ENCODE data around the gene LRRN2.
A peak's percentile ranks its signal among the peaks of the same experiment; 100 is the strongest.

The LRRN2 gene

DNA sequence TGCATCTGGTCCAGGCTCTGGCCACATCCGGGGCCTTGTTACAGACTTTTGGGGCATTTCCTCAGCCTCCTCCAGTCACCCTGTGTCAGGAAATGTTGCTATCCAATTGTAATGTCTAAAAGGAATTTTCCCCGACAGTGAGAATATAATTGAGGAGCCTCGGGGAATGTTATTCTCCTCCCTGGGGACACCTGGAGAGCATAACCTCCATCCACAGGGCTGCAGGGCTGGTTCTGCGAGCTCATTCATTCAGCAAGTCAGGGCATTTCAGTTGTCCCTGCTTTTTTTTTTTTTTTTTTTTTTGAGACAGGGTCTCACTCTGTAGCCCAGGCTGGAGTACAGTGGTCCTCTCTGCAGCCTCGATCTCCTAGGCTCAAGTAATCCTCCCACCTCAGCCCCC, 96.7 kb downstream of the LRRN2 start:
- no peak overlapping the region for H3K27ac ChIP-seq (ENCODE audit: low read depth, low read length)
- H3K27me3 ChIP-seq (ENCODE audit: control insufficient read depth in 1 of 2, insufficient read depth in 2 of 2, low read length in 2 of 2): no peaks in the 10 kb centered on the region
- H3K4me1 ChIP-seq (ENCODE audit: insufficient read depth, low read length): peaks cover 6% of the 10 kb centered on the region
- no peak overlapping the region for H3K4me3 ChIP-seq (ENCODE audit: low read depth in 1 of 2, low read length in 2 of 2)
- no peak overlapping the region for H3K9ac ChIP-seq (ENCODE audit: low read length)
- no peaks in the 10 kb centered on the region for H3K36me3 ChIP-seq (ENCODE audit: insufficient read depth, low read length)
- H3K9me3 ChIP-seq (ENCODE audit: low read length): no peaks in the 10 kb centered on the region

GRCh38 chr1:204587621-204588020, 97.9 kb downstream of the LRRN2 start:
- H3K4me3 ChIP-seq (ENCODE audit: low read depth in 1 of 2, low read length in 2 of 2): no peak overlapping the region
- peaks cover 6% of the 10 kb centered on the region for H3K4me1 ChIP-seq (ENCODE audit: insufficient read depth, low read length)
- no peak overlapping the region for H3K27ac ChIP-seq (ENCODE audit: low read depth, low read length)

DNA sequence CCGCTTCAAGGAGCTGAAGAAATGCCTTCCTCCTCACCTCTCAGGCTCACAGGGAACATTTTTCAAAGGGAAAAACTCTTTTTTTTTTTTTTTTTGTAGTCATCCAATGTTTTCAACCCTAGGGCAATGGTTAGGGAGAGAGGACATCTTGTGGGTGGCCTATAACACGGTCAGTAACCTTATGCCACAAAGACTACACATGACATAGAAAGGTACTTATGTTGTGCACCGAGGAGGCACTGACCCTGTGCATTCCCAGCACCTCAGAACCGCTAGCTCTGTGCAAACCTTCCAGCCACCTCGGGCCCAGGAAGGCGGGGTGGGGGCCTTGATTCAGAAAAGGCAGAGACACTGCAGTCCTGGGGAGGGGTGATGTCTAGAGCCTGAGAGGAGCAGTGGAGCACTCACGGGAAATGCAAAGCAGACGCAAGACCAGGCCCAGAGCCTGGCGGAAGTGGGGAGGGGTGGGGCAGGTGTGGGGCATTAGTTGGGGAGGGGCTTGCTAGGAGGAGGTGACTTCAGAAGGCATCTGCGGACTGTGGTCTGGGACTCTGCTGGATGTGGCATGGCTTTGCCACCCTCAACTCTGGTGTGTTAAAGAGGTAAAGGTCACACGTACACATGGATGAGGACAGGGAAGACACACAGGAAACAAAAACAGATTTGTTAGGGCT, 100.7 kb downstream of the LRRN2 start:
- H3K36me3 ChIP-seq (ENCODE audit: insufficient read depth, low read length): no peaks in the 10 kb centered on the region
- H3K27ac ChIP-seq (ENCODE audit: low read depth, low read length): no peak overlapping the region
- H3K27me3 ChIP-seq (ENCODE audit: control insufficient read depth in 1 of 2, insufficient read depth in 2 of 2, low read length in 2 of 2): no peaks in the 10 kb centered on the region
- H3K4me1 ChIP-seq (ENCODE audit: insufficient read depth, low read length): peaks cover 6% of the 10 kb centered on the region
- no peak overlapping the region for H3K4me3 ChIP-seq (ENCODE audit: low read depth in 1 of 2, low read length in 2 of 2)
- no peaks in the 10 kb centered on the region for H3K9me3 ChIP-seq (ENCODE audit: low read length)
- H3K9ac ChIP-seq (ENCODE audit: low read length): no peak overlapping the region

More at GRCh38 chr1:204587621-204588020, 97.9 kb downstream of the LRRN2 start:
- Histone ChIP-seq H3K36me3 (ENCODE audit: insufficient read depth, low read length) (no peaks in the 10 kb centered on the region), H3K9me3 (ENCODE audit: low read length) (no peaks in the 10 kb centered on the region), H3K27me3 (ENCODE audit: control insufficient read depth in 1 of 2, insufficient read depth in 2 of 2, low read length in 2 of 2) (no peaks in the 10 kb centered on the region), H3K9ac (ENCODE audit: low read length) (no peak overlapping the region)

DNA sequence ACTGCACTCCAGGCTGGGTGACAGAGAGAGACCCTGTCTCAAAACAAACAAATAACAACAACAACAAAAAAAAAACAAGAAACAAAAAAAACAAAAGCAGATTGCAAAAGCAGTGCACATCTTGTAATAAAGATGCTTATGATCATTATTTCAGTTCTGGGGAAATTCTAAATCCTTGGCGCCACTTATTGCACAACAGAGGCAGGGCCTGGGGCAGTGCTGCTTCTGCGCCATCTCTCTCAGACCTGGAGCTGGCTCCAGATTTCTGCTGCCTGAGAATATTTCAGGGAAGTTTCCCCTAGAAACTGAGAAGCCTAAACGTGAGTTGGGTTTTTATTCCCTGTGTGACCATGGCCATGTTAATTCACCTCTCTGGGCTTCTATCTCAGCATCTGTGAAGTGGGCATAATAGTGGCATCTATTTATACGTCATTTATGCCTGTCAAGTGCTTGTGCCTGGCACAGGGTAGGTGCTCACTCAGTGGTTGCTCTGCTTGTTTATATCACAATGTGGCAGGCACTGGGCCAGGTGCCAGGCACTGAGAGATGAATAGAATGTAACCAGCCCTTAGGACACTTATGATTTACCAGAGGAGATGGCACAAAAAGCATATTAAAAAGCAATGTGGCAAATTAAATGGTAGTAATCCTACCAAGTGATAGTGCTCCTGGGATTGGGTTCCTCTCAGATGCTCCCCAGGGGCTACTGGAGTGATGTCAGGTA, 101.5 kb downstream of the LRRN2 start:
- H3K4me1 ChIP-seq (ENCODE audit: insufficient read depth, low read length): peaks cover 6% of the 10 kb centered on the region
- H3K9ac ChIP-seq (ENCODE audit: low read length): no peak overlapping the region
- no peak overlapping the region for H3K27ac ChIP-seq (ENCODE audit: low read depth, low read length)
- H3K36me3 ChIP-seq (ENCODE audit: insufficient read depth, low read length): no peaks in the 10 kb centered on the region
- H3K9me3 ChIP-seq (ENCODE audit: low read length): no peaks in the 10 kb centered on the region
- no peaks in the 10 kb centered on the region for H3K27me3 ChIP-seq (ENCODE audit: control insufficient read depth in 1 of 2, insufficient read depth in 2 of 2, low read length in 2 of 2)
- no peak overlapping the region for H3K4me3 ChIP-seq (ENCODE audit: low read depth in 1 of 2, low read length in 2 of 2)

GRCh38 chr1:204581759-204582158, 103.8 kb downstream of the LRRN2 start:
- H3K9me3 ChIP-seq (ENCODE audit: low read length): no peaks in the 10 kb centered on the region
- no peak overlapping the region for H3K4me3 ChIP-seq (ENCODE audit: low read depth in 1 of 2, low read length in 2 of 2)
- peaks cover 12% of the 10 kb centered on the region for H3K4me1 ChIP-seq (ENCODE audit: insufficient read depth, low read length)
- H3K36me3 ChIP-seq (ENCODE audit: insufficient read depth, low read length): no peaks in the 10 kb centered on the region
- H3K9ac ChIP-seq (ENCODE audit: low read length): no peak overlapping the region
- H3K27me3 ChIP-seq (ENCODE audit: control insufficient read depth in 1 of 2, insufficient read depth in 2 of 2, low read length in 2 of 2): no peaks in the 10 kb centered on the region
- no peak overlapping the region for H3K27ac ChIP-seq (ENCODE audit: low read depth, low read length)

DNA sequence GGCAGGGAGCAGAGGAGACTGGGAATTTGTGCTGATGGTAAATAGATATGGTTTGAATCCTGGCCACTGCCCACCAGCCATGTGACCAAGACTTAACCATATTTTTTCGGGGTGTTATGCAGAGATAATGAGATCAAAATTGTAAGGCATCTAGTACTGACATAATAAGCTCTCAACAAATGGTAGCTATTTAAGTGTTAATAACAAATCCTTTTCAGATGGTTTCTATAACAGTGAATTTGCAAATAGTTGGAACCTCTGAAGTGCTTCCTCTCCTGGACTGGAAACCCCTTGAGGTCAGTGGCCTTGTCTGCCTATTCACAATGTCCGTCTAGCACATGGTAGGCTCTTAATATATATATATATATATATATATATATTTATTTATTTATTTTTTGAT, 104.7 kb downstream of the LRRN2 start:
- no peaks in the 10 kb centered on the region for H3K27me3 ChIP-seq (ENCODE audit: control insufficient read depth in 1 of 2, insufficient read depth in 2 of 2, low read length in 2 of 2)
- no peak overlapping the region for H3K27ac ChIP-seq (ENCODE audit: low read depth, low read length)
- no peaks in the 10 kb centered on the region for H3K36me3 ChIP-seq (ENCODE audit: insufficient read depth, low read length)
- H3K9ac ChIP-seq (ENCODE audit: low read length): no peak overlapping the region
- no peaks in the 10 kb centered on the region for H3K9me3 ChIP-seq (ENCODE audit: low read length)
- H3K4me1 ChIP-seq (ENCODE audit: insufficient read depth, low read length): peaks cover 12% of the 10 kb centered on the region
- H3K4me3 ChIP-seq (ENCODE audit: low read depth in 1 of 2, low read length in 2 of 2): no peak overlapping the region

DNA sequence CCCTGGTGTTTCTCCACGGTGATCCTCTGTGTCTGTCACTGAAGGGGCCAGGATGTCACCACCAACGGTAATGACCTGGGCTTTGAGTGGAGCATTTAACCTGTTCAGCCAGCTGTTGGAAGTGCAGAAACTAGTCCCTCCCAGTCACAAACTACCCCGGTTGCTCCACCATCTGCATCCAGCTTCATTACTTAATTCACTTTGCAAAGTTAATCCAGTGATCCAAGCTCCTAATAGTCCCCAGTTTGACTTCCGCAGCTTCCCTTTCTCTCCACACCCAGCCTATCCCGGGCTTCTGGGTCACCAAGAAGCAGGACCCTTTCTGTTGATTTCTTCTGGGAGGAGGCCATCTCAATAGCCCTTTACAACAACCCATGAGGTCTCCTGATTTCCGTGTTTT, 105.9 kb downstream of the LRRN2 start:
- H3K27ac ChIP-seq (ENCODE audit: low read depth, low read length): no peak overlapping the region
- H3K4me3 ChIP-seq (ENCODE audit: low read depth in 1 of 2, low read length in 2 of 2): no peak overlapping the region
- no peaks in the 10 kb centered on the region for H3K27me3 ChIP-seq (ENCODE audit: control insufficient read depth in 1 of 2, insufficient read depth in 2 of 2, low read length in 2 of 2)
- peaks cover 12% of the 10 kb centered on the region for H3K4me1 ChIP-seq (ENCODE audit: insufficient read depth, low read length)
- no peaks in the 10 kb centered on the region for H3K36me3 ChIP-seq (ENCODE audit: insufficient read depth, low read length)
- no peaks in the 10 kb centered on the region for H3K9me3 ChIP-seq (ENCODE audit: low read length)
- H3K9ac ChIP-seq (ENCODE audit: low read length): no peak overlapping the region

DNA sequence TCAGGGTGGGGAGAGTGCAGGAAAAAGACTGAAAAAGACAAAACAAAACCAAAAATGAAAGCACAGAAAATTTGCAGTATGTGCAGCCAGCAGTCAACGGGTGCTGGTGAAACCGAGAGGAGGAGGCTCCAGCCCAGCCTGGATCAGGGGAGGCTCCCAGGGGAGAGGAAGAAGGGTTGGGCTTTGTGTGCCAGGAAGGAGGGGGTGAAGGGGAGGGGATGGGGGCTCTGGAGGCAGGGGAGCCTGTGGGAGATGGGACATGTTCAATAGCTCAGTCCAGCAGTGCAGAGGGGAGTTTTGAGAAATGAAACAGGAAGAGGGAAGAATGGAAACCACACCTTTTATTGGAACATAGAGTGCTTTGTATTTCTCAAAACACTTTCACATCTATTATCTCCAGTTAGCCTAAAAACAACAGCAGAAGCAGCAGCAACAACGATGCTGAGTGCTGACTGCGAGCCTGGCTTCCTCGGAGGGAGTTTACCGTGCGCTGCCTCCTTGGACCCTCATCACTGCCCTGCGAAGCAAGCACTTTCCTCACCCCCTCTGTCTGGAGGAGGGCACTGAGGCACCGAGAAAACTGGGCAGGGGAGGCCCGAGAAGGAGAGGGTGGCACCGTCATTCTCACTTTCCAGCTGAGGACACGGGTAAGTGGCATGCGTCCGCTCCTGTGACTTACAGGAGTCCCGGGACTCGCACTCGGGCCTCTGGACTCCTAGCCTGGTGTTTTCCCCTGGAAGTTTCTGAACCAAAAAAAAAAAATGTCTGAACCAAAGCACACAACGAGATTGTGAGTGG, 106.5 kb downstream of the LRRN2 start:
- H3K9me3 ChIP-seq (ENCODE audit: low read length): no peaks in the 10 kb centered on the region
- H3K27me3 ChIP-seq (ENCODE audit: control insufficient read depth in 1 of 2, insufficient read depth in 2 of 2, low read length in 2 of 2): no peaks in the 10 kb centered on the region
- no peaks in the 10 kb centered on the region for H3K36me3 ChIP-seq (ENCODE audit: insufficient read depth, low read length)
- peaks cover 7% of the 10 kb centered on the region for H3K4me1 ChIP-seq (ENCODE audit: insufficient read depth, low read length)
- H3K9ac ChIP-seq (ENCODE audit: low read length): no peak overlapping the region
- peak overlapping the region in 1 of 2 donors; percentile 50 for H3K4me3 ChIP-seq (ENCODE audit: low read depth in 1 of 2, low read length in 2 of 2)
- H3K27ac ChIP-seq (ENCODE audit: low read depth, low read length): no peak overlapping the region

- H3K27me3 ChIP-seq (ENCODE audit: control insufficient read depth in 1 of 2, insufficient read depth in 2 of 2, low read length in 2 of 2): no peaks in the 10 kb centered on the region
- no peaks in the 10 kb centered on the region for H3K9me3 ChIP-seq (ENCODE audit: low read length)
- peaks cover 5% of the 10 kb centered on the region for H3K4me1 ChIP-seq (ENCODE audit: insufficient read depth, low read length)
- H3K9ac ChIP-seq (ENCODE audit: low read length): no peak overlapping the region
- H3K4me3 ChIP-seq (ENCODE audit: low read depth in 1 of 2, low read length in 2 of 2): no peak overlapping the region
- no peaks in the 10 kb centered on the region for H3K36me3 ChIP-seq (ENCODE audit: insufficient read depth, low read length)
- H3K27ac ChIP-seq (ENCODE audit: low read depth, low read length): no peak overlapping the region
Measured at GRCh38 chr1:204577794-204578478, 107.6 kb downstream of the LRRN2 start.

DNA sequence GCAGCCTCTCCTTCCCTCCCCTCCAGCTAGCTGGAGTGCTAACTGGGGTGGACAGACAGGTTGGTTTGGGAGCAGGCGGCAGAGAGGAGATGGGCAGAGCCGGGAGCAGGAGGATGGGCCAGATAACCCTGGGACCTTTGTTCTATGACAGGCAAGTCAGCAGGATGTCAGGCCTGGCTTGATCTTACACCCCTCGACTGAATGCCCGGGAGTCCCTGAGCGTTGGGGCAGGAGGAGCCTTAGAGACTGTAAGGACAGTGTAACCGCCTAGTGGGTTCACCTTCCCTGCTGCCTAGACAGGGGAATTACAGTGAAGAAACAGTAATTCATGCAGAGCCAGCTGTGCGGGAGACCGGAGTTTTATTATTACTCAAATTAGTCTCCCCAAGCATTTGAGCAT, 109.1 kb downstream of the LRRN2 start:
- no peak overlapping the region for H3K27ac ChIP-seq (ENCODE audit: low read depth, low read length)
- H3K9ac ChIP-seq (ENCODE audit: low read length): no peak overlapping the region
- H3K27me3 ChIP-seq (ENCODE audit: control insufficient read depth in 1 of 2, insufficient read depth in 2 of 2, low read length in 2 of 2): no peaks in the 10 kb centered on the region
- no peak overlapping the region for H3K4me3 ChIP-seq (ENCODE audit: low read depth in 1 of 2, low read length in 2 of 2)
- H3K4me1 ChIP-seq (ENCODE audit: insufficient read depth, low read length): peaks cover 5% of the 10 kb centered on the region
- no peaks in the 10 kb centered on the region for H3K36me3 ChIP-seq (ENCODE audit: insufficient read depth, low read length)
- no peaks in the 10 kb centered on the region for H3K9me3 ChIP-seq (ENCODE audit: low read length)
